Right renal pelvis (tissue), 4 donors: ENCODE data around the gene FER1L5. TPM values are rescaled to one million over a fixed set of nuclear protein-coding genes. Genes with fewer than 3 reads are reported as not detected.

Experiments
- DNase-seq, 4 donors: peaks; one replicate each; pipeline ENCODE4 v3.0.0-alpha.2; 2013; ENCODE audit warnings: low read depth in 4 of 4, low spot score in 3 of 4, missing footprints in 1 of 4
- polyA plus RNA-seq, 4 donors: library from polyadenylated mRNA; unstranded; fragments of 120-200 nt; gene quantifications; one replicate each; pipeline ENCODE4 v1.2.1, GENCODE V29; 2013; ENCODE audit not compliant: insufficient read length in 4 of 4

The FER1L5 gene
- 1 to 10 TPM in 3 of 4 donors, under 1 TPM in 1; 0.82 to 1.2 (median 1.1) TPM for polyA plus RNA-seq

- DNase-seq: peak; percentile 34 to 77 (median 74)
Observed at GRCh38 chr2:96642564-96643360, at the start of gene FER1L5. TSS of gene FER1L5 (plus strand) at chr2:96642764. CDS start at chr2:96642837, 73 bp downstream.

- DNase-seq: no peak
Observed at GRCh38 chr2:96594282-96594681, 48.3 kb upstream of the FER1L5 start.

GRCh38 chr2:96594691-96595152 lies 47.8 kb upstream of the FER1L5 start:
- no peak for DNase-seq

GRCh38 chr2:96596596-96596995 lies 46.0 kb upstream of the FER1L5 start:
- no peak for DNase-seq

- DNase-seq: no peak
Observed at GRCh38 chr2:96599941-96600340, 42.6 kb upstream of the FER1L5 start.

- DNase-seq: no peak
Observed at GRCh38 chr2:96601382-96602292, 40.9 kb upstream of the FER1L5 start.

- DNase-seq: no peak
Observed at GRCh38 chr2:96602330-96602823, 40.2 kb upstream of the FER1L5 start.

- no peak for DNase-seq
Observed at GRCh38 chr2:96604104-96604503, 38.5 kb upstream of the FER1L5 start.

GRCh38 chr2:96608469-96609455 lies 33.8 kb upstream of the FER1L5 start:
- no peak for DNase-seq

GRCh38 chr2:96616128-96616527 lies 26.4 kb upstream of the FER1L5 start:
- DNase-seq: no peak

- DNase-seq: no peak
Observed at GRCh38 chr2:96616535-96616934, 26.0 kb upstream of the FER1L5 start.

GRCh38 chr2:96617012-96617411 lies 25.6 kb upstream of the FER1L5 start:
- DNase-seq: no peak

GRCh38 chr2:96618596-96619283 lies 23.8 kb upstream of the FER1L5 start:
- no peak for DNase-seq

- DNase-seq: no peak
Observed at GRCh38 chr2:96622544-96622943, 20.0 kb upstream of the FER1L5 start.

GRCh38 chr2:96623116-96623515 lies 19.4 kb upstream of the FER1L5 start:
- no peak for DNase-seq

GRCh38 chr2:96625571-96626552 lies 16.7 kb upstream of the FER1L5 start:
- no peak for DNase-seq

- no peak for DNase-seq
Observed at GRCh38 chr2:96626553-96626942, 16.0 kb upstream of the FER1L5 start.

GRCh38 chr2:96631804-96632435 lies 10.6 kb upstream of the FER1L5 start:
- DNase-seq: no peak
